Mesenchymal stem cell (in vitro differentiated cells and primary cell): Measurements from ENCODE around the gene TANC1.

Experiments
- DNase-seq: peaks from one replicate; pipeline ENCODE4 v3.0.0-alpha.2; 2013
- H2AFZ ChIP-seq: one replicate; pipeline ENCODE4 v1.6.1; 2013; ENCODE audit warnings: low read depth, mild to moderate bottlenecking, control low read depth, inconsistent platforms, low read length, moderate library complexity
- H2AK5ac ChIP-seq: 2 replicates; pipeline ENCODE4 v1.6.1; 2013; ENCODE audit warnings: low read length, moderate library complexity, mild to moderate bottlenecking, inconsistent platforms; ENCODE audit not compliant: severe bottlenecking
- H2BK120ac ChIP-seq: one replicate; pipeline ENCODE4 v1.6.1; 2013; ENCODE audit warnings: low read depth, mild to moderate bottlenecking, inconsistent platforms, low read length, moderate library complexity
- H2BK12ac ChIP-seq, 2 experiments: one replicate each; pipeline ENCODE4 v1.6.1; 2013; ENCODE audit warnings: inconsistent platforms in 2 of 2, low read length in 2 of 2, mild to moderate bottlenecking in 2 of 2, moderate library complexity in 2 of 2, control low read depth in 1 of 2
- H2BK15ac ChIP-seq: one replicate; pipeline ENCODE4 v1.6.1; 2013; ENCODE audit warnings: mild to moderate bottlenecking, low read depth, inconsistent platforms; ENCODE audit not compliant: poor library complexity, severe bottlenecking
- H2BK5ac ChIP-seq: 2 replicates; pipeline ENCODE4 v1.6.1; 2013; ENCODE audit warnings: low read depth, mild to moderate bottlenecking, low read length, control low read depth, inconsistent platforms; ENCODE audit not compliant: poor library complexity, severe bottlenecking
- H3K14ac ChIP-seq, 2 experiments: one replicate each; pipeline ENCODE4 v1.6.1; 2013; ENCODE audit warnings: inconsistent platforms in 2 of 2, low read length in 2 of 2, control low read depth in 1 of 2, mild to moderate bottlenecking in 1 of 2, moderate library complexity in 1 of 2
- H3K18ac ChIP-seq, 2 experiments: one replicate each; pipeline ENCODE4 v1.6.1; 2013; ENCODE audit warnings: inconsistent platforms in 2 of 2, low read length in 2 of 2, control low read depth in 1 of 2, low read depth in 1 of 2, mild to moderate bottlenecking in 1 of 2
- H3K23ac ChIP-seq, 2 experiments: one replicate each; pipeline ENCODE4 v1.6.1; 2013; ENCODE audit warnings: inconsistent platforms in 2 of 2, low read length in 2 of 2, mild to moderate bottlenecking in 2 of 2, moderate library complexity in 2 of 2, control low read depth in 1 of 2
- H3K27ac ChIP-seq: 2 replicates; pipeline ENCODE4 v1.5.1; 2013; ENCODE audit warnings: mild to moderate bottlenecking, moderate library complexity, low read length, control low read depth, inconsistent platforms; ENCODE audit not compliant: poor library complexity, severe bottlenecking
- H3K27me3 ChIP-seq, 2 experiments: 2 replicates each; pipeline versions ENCODE4 v1.6.1 to v1.7.0; 2013; ENCODE audit warnings: low read length in 2 of 2, mild to moderate bottlenecking in 2 of 2, moderate library complexity in 2 of 2, control low read depth in 1 of 2, inconsistent platforms in 1 of 2; ENCODE audit not compliant: control insufficient read depth in 1 of 2, insufficient read depth in 1 of 2
- H3K36me3 ChIP-seq, 2 experiments: 2 replicates each; pipeline versions ENCODE4 v1.6.1 to v1.7.0; 2013; ENCODE audit warnings: low read length in 2 of 2, control low read depth in 1 of 2, inconsistent platforms in 1 of 2, low read depth in 1 of 2, mild to moderate bottlenecking in 1 of 2; ENCODE audit not compliant: insufficient read depth in 2 of 2, control insufficient read depth in 1 of 2
- H3K4ac ChIP-seq, 2 experiments: one replicate each; pipeline ENCODE4 v1.6.1; 2013; ENCODE audit warnings: inconsistent platforms in 2 of 2, low read length in 2 of 2, mild to moderate bottlenecking in 2 of 2, moderate library complexity in 2 of 2, control low read depth in 1 of 2, low read depth in 1 of 2
- H3K4me1 ChIP-seq: 2 replicates; pipeline ENCODE4 v1.6.1; 2013; ENCODE audit warnings: low read depth, low read length, control low read depth; ENCODE audit not compliant: control insufficient read depth, insufficient read depth
- H3K4me2 ChIP-seq: 2 replicates; pipeline ENCODE4 v1.6.1; 2013; ENCODE audit warnings: low read length, mild to moderate bottlenecking, inconsistent platforms; ENCODE audit not compliant: poor library complexity, severe bottlenecking
- H3K4me3 ChIP-seq, 2 experiments: 2 replicates each; pipeline versions ENCODE4 v1.5.1 to v1.7.0; 2013; ENCODE audit warnings: low read length in 2 of 2, mild to moderate bottlenecking in 2 of 2, control low read depth in 1 of 2, low read depth in 1 of 2; ENCODE audit not compliant: insufficient read depth in 1 of 2
- H3K79me1 ChIP-seq: replicated peaks from 2 replicates; pipeline ENCODE4 v1.6.1; 2013; ENCODE audit warnings: mild to moderate bottlenecking, control low read depth, low read length, inconsistent platforms; ENCODE audit not compliant: poor library complexity, severe bottlenecking
- H3K9ac ChIP-seq: 2 replicates; pipeline ENCODE4 v1.7.0; 2013; ENCODE audit warnings: mild to moderate bottlenecking, low read length, moderate library complexity
- H3K9me3 ChIP-seq: 2 replicates; pipeline ENCODE4 v1.7.0; 2013; ENCODE audit warnings: mild to moderate bottlenecking, low read length; ENCODE audit not compliant: control insufficient read depth
- H4K8ac ChIP-seq: one replicate; pipeline ENCODE4 v1.6.1; 2013; ENCODE audit warnings: inconsistent platforms, mild to moderate bottlenecking, low read length, moderate library complexity
- H4K91ac ChIP-seq: one replicate; pipeline ENCODE4 v1.6.1; 2013; ENCODE audit warnings: mild to moderate bottlenecking, low read length, inconsistent platforms
- WGBS: methylation state at CpG from one replicate; pipeline ENCODE4 v1.1.7; 2013; ENCODE audit warnings: mixed read lengths; 5-methylcytosine and 5-hydroxymethylcytosine counted together

TANC1 gene

DNA sequence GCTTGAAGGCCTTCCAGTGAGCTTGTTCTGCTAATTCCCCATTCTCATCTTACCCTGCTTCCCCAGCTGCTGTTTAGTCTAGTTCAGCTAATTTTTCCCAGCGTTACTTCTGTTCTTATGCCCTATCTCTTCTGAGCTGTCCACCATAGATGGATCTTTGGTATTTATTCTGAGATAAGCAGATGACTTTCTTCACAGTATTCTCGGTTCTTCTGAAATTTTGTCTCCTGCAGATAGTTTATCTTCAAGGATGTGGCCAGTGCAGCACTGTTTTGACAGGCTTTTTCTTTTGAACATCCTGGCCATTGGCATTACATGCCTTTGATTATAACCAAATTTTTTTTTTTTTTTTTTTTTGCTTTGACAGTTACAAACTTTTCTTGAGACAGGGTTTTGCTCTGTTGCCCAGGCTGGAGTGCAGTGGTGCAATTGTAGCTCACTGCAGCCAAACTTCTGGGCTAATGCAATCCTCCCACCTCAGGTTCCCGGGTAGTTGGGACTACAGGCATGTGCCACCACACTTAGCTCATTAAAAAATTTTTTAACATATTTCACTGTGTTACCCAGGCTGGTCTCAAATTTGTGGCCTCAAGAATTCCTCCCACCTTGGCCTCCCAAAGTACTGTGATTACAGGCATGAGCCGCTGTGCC lies 183.8 kb downstream of the TANC1 start:
- no peaks in the 10 kb centered on the region for H3K27me3 ChIP-seq
- peaks cover 10% of the 10 kb centered on the region for H3K4me1 ChIP-seq
- H3K4me2 ChIP-seq, result no peak overlapping the region
- peaks cover 28% of the 10 kb centered on the region for H3K79me1 ChIP-seq
- H2AFZ ChIP-seq, result no peak overlapping the region
- WGBS, result 89% methylated on average over 3 of the region's 4 CpGs
- H3K23ac ChIP-seq, result no peak overlapping the region
- H3K9me3 ChIP-seq, result no peaks in the 10 kb centered on the region
- no peak overlapping the region for H2BK120ac ChIP-seq
- no peak overlapping the region for H4K8ac ChIP-seq
- H3K4ac ChIP-seq, result no peak overlapping the region
- H3K14ac ChIP-seq, result no peak overlapping the region
- no peak for DNase-seq
- H2BK15ac ChIP-seq, result no peak overlapping the region
- no peak overlapping the region for H3K9ac ChIP-seq
- no peak overlapping the region for H3K4me3 ChIP-seq
- no peak overlapping the region for H3K27ac ChIP-seq
- no peak overlapping the region for H3K18ac ChIP-seq
- H2BK5ac ChIP-seq, result no peak overlapping the region
- H4K91ac ChIP-seq, result no peak overlapping the region
- H2BK12ac ChIP-seq, result no peak overlapping the region
- peaks cover 14 to 16% of the 10 kb centered on the region in 2 experiments for H3K36me3 ChIP-seq
- H2AK5ac ChIP-seq, result no peak overlapping the region

DNA sequence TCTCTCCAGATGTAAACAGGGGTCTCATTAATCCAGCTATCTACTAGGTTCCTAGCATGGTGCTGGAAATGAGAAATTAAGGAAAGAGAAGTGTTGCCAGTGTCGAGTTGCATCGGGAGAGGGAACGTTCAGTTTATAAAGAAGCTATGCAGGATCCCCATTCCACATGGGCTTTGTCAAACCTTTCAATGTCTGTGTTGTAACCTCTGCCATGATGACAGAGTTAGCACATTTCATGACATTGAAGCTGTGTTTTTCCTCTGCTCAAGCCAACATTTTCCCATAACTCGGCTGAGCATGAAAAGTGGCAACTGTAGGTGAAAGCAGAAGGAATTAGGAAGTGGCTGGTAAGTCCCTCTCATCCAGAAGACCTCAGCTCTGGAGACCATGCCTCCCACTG lies 184.6 kb downstream of the TANC1 start:
- H2BK5ac ChIP-seq, result no peak overlapping the region
- H3K4me3 ChIP-seq, result no peak overlapping the region
- no peak overlapping the region for H2AK5ac ChIP-seq
- no peak overlapping the region for H3K4me2 ChIP-seq
- DNase-seq, result peak; percentile 26
- no peak overlapping the region for H2BK15ac ChIP-seq
- H3K23ac ChIP-seq, result peak overlapping the region in 1 of 2 experiments; percentile 34
- no peak overlapping the region for H4K91ac ChIP-seq
- peaks cover 24% of the 10 kb centered on the region for H3K79me1 ChIP-seq
- no peak overlapping the region for H3K18ac ChIP-seq
- no peak overlapping the region for H2BK12ac ChIP-seq
- no peak overlapping the region for H4K8ac ChIP-seq
- H3K9me3 ChIP-seq, result no peaks in the 10 kb centered on the region
- H3K14ac ChIP-seq, result no peak overlapping the region
- 89% methylated on average over 3 of the region's 4 CpGs for WGBS
- peaks cover 14 to 18% of the 10 kb centered on the region in 2 experiments for H3K36me3 ChIP-seq
- H3K4ac ChIP-seq, result no peak overlapping the region
- no peaks in the 10 kb centered on the region for H3K27me3 ChIP-seq
- H3K4me1 ChIP-seq, result peaks cover 14% of the 10 kb centered on the region
- no peak overlapping the region for H2BK120ac ChIP-seq
- H2AFZ ChIP-seq, result no peak overlapping the region
- H3K27ac ChIP-seq, result no peak overlapping the region
- no peak overlapping the region for H3K9ac ChIP-seq

DNA sequence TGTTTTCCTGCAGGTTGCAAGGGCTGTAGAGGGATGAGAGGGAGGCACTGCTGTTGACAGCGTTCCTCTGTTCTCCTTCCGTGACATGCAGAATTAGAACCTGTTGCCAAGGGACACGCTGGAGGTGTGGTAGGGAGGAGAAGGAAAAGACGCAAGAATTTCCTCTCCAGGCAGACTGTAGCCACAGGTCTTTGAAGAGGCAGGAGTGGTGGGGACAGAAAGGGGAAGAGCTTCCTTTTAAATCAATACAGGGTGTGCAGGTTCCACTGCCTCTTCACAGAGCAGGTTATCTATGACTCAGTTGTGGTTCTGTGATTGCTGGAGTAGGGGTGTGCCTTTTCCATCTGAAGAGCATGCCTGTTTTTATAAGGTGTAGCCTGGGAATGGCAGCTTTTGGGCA lies 185.0 kb downstream of the TANC1 start:
- no peak overlapping the region for H4K91ac ChIP-seq

DNA sequence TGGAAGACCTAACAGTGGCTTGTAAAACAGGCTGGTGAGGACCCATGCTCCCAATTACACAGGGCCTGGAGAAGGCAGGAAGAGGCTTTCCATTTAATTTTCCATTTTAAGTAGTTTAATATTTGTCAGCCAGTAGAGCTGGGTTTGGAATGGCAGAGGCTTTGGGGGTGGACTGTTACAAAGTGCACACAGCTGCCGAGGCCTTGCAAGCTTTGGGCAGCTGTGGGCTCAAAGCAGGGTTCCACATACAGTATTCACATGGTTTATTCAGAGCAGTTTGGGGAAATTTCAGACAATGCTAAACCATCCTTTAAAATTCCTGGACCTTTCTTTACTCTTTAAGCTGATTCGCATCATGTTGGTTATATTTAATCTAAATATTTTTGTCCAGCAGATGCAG lies 185.5 kb downstream of the TANC1 start:
- Histone ChIP-seq H3K4ac (no peak overlapping the region), H2BK12ac (no peak overlapping the region), H2AK5ac (no peak overlapping the region), H3K9ac (no peak overlapping the region), H3K79me1 (peaks cover 20% of the 10 kb centered on the region), H3K18ac (no peak overlapping the region), H3K27ac (no peak overlapping the region), H3K4me3 (no peak overlapping the region), H2BK5ac (no peak overlapping the region), H3K14ac (no peak overlapping the region), H3K36me3 (peaks cover 14 to 18% of the 10 kb centered on the region in 2 experiments), H4K91ac (no peak overlapping the region), H2BK15ac (no peak overlapping the region), H3K4me1 (peaks cover 15% of the 10 kb centered on the region), H4K8ac (no peak overlapping the region), H3K27me3 (no peaks in the 10 kb centered on the region), H3K23ac (no peak overlapping the region), H2AFZ (no peak overlapping the region), H2BK120ac (no peak overlapping the region), H3K9me3 (no peaks in the 10 kb centered on the region), H3K4me2 (no peak overlapping the region)
- 95% methylated on average over 2 of the region's 2 CpGs for WGBS
- DNase-seq, result no peak

More for the DNA sequence above, 185.0 kb downstream of the TANC1 start:
- no peak overlapping the region for H2BK12ac ChIP-seq
- no peak overlapping the region for H3K4ac ChIP-seq
- 96% methylated on average over 4 of the region's 4 CpGs for WGBS
- no peaks in the 10 kb centered on the region for H3K27me3 ChIP-seq
- no peak for DNase-seq
- peaks cover 15% of the 10 kb centered on the region for H3K4me1 ChIP-seq
- no peak overlapping the region for H2AK5ac ChIP-seq
- H3K18ac ChIP-seq, result no peak overlapping the region
- H3K4me3 ChIP-seq, result no peak overlapping the region
- no peak overlapping the region for H3K27ac ChIP-seq
- H2AFZ ChIP-seq, result no peak overlapping the region
- H3K4me2 ChIP-seq, result no peak overlapping the region
- H3K9me3 ChIP-seq, result no peaks in the 10 kb centered on the region
- no peak overlapping the region for H2BK5ac ChIP-seq
- H3K14ac ChIP-seq, result no peak overlapping the region
- no peak overlapping the region for H2BK15ac ChIP-seq
- peaks cover 14 to 18% of the 10 kb centered on the region in 2 experiments for H3K36me3 ChIP-seq
- H2BK120ac ChIP-seq, result no peak overlapping the region
- no peak overlapping the region for H4K8ac ChIP-seq
- H3K23ac ChIP-seq, result peak overlapping the region in 1 of 2 experiments; percentile 34
- H3K9ac ChIP-seq, result no peak overlapping the region
- peaks cover 22% of the 10 kb centered on the region for H3K79me1 ChIP-seq
